DMS79 (cell line): ENCODE measurements around the gene MMP25.
"Not testable (repeated sequence)": the region's sequence is repeated elsewhere in the genome, so short reads cannot be mapped to it uniquely, and the experiment has no call there.

Experiments used
- DNase-seq: peaks from one replicate; lab custom pipeline; 2025; lab: John Stamatoyannopoulos, UW

MMP25 gene

GRCh38 chr16:3074860-3075522 lies 28.6 kb downstream of the MMP25 start:
- DNase-seq = no peak

- DNase-seq = no peak
Measured at GRCh38 chr16:3075523-3075915, 29.2 kb downstream of the MMP25 start.

- not testable (repeated sequence) for DNase-seq
Measured at GRCh38 chr16:3075946-3076345, 29.6 kb downstream of the MMP25 start.

- DNase-seq = no peak
Measured at GRCh38 chr16:3076577-3076976, 30.2 kb downstream of the MMP25 start.

GRCh38 chr16:3080024-3080423 lies 33.7 kb downstream of the MMP25 start:
- no peak for DNase-seq

- not testable (repeated sequence) for DNase-seq
Measured at GRCh38 chr16:3081957-3082356, 35.6 kb downstream of the MMP25 start.

GRCh38 chr16:3083408-3083807 lies 37.0 kb downstream of the MMP25 start:
- DNase-seq = not testable (repeated sequence)

GRCh38 chr16:3084491-3084890 lies 38.1 kb downstream of the MMP25 start:
- no peak for DNase-seq

GRCh38 chr16:3084969-3085670 lies 38.8 kb downstream of the MMP25 start:
- DNase-seq = no peak

GRCh38 chr16:3085868-3086595 lies 39.7 kb downstream of the MMP25 start:
- no peak for DNase-seq

- no peak for DNase-seq
Measured at GRCh38 chr16:3086596-3087242, 40.4 kb downstream of the MMP25 start.

- DNase-seq = no peak
Measured at GRCh38 chr16:3087243-3088235, 41.2 kb downstream of the MMP25 start.

GRCh38 chr16:3088450-3088849 lies 42.1 kb downstream of the MMP25 start:
- DNase-seq = no peak

GRCh38 chr16:3088925-3089716 lies 42.8 kb downstream of the MMP25 start:
- DNase-seq = no peak

GRCh38 chr16:3089717-3090592 lies 43.6 kb downstream of the MMP25 start:
- no peak for DNase-seq

- no peak for DNase-seq
Measured at GRCh38 chr16:3091551-3091950, 45.2 kb downstream of the MMP25 start.

GRCh38 chr16:3092501-3092941 lies 46.2 kb downstream of the MMP25 start:
- no peak for DNase-seq

- DNase-seq = no peak
Measured at GRCh38 chr16:3094289-3095027, 48.1 kb downstream of the MMP25 start.

- no peak for DNase-seq
Measured at GRCh38 chr16:3095869-3096268, 49.5 kb downstream of the MMP25 start.
